ENCODE results near the gene RIC8B.
"Not testable (repeated sequence)": the region's sequence is repeated elsewhere in the genome, so short reads cannot be mapped to it uniquely, and the experiment has no call there.

The RIC8B gene, protein sequence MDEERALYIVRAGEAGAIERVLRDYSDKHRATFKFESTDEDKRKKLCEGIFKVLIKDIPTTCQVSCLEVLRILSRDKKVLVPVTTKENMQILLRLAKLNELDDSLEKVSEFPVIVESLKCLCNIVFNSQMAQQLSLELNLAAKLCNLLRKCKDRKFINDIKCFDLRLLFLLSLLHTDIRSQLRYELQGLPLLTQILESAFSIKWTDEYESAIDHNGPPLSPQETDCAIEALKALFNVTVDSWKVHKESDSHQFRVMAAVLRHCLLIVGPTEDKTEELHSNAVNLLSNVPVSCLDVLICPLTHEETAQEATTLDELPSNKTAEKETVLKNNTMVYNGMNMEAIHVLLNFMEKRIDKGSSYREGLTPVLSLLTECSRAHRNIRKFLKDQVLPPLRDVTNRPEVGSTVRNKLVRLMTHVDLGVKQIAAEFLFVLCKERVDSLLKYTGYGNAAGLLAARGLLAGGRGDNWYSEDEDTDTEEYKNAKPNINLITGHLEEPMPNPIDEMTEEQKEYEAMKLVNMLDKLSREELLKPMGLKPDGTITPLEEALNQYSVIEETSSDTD

DNA sequence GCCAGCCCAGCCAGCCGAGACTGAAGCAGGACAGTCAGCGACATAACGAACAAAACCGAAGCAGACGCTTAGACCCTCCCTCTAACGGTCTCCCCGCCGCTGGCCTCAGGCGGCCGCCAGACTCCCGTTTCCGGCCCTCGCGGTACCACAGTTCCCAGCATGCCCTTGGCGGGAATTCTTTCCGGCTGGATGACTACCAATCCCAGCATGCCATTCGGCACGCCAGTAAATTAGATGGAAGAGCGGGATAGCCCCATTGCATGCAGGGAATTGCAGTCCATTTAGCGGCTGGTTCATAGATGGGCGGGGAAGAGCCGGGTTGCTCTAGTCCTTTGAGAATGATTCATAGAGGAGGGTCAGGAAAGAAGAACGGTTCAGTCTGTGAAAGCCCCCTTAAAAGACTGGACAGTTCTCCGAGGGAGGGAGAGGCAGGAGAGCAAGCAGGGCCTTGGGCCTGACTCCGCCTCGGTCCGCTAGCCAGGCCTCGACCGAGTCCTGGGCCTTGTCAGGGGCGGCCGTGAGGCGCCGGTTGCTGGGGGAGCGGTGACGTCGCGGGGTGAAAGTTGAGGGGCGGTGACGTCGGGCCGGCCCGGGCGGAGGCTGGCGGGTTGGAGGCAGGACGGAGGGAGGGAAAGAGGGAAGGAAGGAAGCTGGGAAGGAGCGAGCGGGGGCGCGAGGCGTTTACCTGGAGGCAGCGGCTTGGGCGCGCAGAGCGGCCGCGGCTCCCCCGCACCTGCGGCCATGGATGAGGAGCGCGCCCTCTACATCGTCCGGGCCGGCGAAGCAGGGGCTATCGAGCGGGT, at the start of gene RIC8B:
Gene RIC8B, plus strand, starts transcription at position 678 of the 803 bp plus-strand sequence. Its CDS starts 64 bp downstream, at position 742.
- DNase-seq (ENCODE audit: low read depth) = peak; percentile 87

DNA sequence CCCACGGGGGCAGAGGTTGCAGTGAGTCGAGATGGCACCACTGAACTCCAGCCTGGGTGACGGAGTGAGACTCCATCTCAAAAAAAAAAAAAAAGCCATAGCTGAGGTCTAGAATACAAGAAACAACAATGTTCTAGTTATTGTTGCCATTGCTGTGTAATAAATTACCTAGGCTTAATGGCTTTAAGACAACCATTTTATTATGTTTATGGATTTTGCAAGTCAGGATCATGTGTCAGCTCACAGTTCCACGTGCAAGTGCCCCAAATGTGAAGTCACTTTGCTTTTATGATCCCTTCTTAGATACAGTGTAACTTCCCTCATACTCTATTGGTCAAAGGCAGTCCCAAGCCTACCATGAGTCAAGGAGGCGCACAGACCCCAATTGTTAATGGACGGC, 49.5 kb upstream of the RIC8B start:
- DNase-seq (ENCODE audit: low read depth) = no peak

DNA sequence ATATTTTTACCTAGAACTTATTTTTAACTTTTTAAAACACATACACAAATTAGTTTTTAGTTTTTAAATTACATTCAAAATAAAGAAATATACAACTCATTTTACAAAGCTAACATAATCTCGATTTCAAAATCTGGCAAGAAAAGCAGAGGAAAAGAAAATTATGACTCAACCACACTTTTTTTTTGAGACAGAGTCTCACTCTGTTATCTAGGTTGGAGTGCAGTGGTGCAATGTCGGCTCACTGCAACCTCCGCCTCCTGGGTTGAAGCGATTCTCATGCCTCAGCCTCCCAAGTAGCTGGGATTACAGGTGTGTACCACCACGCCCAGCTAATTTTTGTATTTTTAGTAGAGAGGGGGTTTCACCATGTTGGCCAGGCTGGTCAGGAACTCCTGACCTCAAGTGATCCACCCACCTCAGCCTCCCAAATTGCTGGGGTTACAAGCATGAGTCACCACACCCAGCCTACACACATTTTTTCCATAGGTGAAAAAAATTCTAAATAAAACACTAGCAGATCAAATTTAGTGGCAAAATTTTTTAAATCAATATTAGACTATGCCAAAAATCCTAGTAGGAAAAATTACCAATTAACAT, 47.8 kb upstream of the RIC8B start:
- not testable (repeated sequence) for DNase-seq (ENCODE audit: low read depth)

DNA sequence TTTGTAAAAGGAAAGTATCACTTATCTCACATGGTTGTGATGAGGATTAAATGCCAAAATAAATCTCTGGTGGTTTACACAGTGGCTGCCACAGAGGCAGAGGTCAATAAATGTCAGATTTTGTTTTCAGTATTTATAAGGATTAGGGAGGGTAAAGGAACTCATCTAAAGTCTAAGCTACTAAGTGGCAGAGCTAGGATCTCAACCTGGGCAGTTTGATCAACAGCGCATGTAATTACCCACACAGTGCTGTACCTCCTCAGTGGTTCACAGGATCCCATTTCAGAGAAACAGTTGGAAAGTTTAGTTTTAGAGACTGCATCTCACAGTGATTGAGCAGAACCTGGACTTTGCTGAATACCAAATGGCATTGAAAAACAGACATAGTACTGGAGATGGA, 44.9 kb upstream of the RIC8B start:
- DNase-seq (ENCODE audit: low read depth) = no peak

DNA sequence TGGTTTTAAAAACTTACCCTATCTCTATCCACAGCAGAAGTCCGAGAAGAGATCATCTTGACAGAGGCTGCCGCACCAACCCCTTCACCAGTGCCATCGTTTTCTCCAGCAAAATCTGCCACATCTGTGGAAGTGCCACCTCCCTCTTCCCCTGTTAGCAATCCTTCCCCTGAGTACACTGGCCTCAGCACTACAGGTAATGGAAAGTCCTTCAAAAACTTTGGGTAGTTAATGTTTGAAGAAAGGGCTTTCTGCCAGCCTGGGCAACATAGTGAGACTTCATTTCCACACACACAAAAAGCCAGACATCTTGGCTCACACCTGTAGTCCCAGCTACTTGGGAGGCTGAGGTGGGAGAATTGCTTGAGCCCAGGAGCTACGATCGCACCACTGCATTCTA, 41.6 kb upstream of the RIC8B start:
- DNase-seq (ENCODE audit: low read depth) = no peak

DNA sequence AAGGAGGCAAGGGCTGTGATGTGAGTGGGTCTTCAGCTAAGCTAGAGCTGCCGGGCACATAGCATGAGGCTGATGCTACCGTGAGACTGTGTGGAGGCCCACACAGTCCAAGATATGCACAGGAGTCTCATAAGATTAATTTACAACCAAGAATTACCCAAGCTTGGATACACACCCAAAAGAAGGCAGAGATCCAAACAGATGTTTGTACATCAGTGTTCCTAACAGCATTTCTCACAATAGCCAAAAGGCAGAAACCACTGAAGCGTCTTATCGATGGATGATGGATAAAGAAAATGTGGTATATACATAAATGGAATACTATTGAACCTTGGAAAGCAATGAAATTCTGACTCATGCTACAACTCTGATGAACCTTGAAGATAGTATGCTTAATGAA, 40.8 kb upstream of the RIC8B start:
- no peak for DNase-seq (ENCODE audit: low read depth)

DNA sequence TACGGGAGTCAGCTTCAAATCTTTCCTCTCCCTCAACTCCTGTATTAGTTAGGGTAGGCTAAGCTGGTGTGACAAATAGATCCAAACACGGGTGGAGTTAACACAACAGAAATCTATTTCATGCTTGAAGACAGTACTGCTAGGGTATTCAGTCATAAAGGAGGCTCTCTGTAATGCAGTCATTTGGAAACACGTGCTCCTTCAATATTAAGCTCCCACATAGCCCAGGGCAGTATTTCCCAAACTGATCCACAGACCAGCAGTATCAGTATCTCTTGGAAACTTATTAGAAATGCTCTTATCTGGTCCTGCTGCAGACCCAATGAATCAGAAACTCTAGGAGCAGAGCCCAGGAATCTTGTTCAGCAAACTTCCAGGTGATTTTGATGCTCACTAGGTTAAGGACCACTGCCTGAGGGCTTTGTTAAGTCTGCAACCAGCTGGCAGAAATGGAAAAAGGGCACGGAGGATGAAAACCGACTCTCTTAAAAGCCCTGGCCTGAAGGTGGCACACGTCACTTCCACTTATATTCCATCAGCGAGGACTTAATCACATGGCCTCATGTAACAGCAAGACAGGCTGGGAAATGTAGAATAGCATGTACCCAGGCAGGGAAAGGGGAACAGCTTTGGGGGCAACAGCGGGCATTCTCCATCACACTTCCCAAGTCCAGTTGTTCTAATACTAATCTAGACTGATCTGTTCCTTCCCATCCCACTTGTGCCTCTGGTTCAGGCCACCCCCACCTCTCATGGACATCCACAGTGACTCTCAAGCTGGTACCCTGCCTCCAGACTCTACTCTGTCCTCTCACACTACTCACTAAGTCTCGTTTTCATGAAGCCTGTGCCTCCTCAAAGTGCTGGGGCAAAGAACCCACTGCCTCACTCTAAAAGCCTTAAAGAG, 38.2 kb upstream of the RIC8B start:
- DNase-seq (ENCODE audit: low read depth) = no peak

DNA sequence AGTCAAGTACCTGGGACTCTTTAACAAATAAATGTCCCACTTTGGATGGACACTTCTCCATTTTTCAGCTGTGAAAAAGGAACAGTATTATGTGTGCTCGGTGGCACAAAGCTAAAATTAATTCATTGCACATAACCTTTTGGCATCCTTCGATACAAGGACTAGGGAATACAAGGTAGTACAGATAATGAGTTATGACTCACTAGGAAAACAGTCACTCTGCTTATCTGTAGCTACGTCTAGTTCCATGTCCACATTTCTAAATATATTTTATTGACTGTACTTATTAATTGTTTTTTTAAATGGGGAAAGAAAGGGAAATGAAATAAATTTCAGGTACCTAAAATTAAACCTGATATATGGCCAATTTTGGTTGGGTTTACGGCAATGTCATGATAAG, 35.2 kb upstream of the RIC8B start:
- DNase-seq (ENCODE audit: low read depth) = no peak

DNA sequence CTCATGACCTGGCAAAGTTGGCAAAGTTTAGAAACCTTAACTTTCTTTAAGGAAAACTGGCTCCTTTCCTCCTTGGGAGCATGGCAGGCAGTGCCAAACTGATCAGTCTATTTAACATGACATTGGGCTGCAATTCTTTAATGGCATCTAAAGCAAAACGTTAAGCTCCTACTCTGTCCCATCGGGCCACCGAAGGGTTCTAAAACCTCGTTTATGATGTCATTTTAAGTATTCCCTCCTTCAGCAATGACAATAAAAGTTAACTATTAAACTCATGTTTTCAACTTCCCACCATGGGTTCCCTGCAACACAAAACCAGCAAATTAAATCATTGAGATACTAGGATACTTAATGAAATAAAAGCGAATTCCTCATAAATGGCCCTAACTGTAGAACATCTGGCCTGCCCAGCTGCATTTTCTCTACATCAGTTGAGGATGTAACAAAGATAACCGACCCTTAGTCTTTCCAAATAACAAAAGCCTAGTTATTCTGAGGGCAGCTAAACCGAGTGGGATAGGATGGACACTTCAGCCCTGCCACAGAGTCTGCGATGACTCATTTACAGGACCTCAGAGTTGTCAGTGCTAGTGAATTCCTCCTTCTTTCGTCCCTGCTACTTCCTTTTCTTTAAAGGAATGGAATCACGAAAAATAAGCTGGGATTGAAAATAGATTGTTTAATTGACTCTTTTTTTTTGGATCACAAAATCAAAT, 34.5 kb upstream of the RIC8B start:
- DNase-seq (ENCODE audit: low read depth) = no peak

DNA sequence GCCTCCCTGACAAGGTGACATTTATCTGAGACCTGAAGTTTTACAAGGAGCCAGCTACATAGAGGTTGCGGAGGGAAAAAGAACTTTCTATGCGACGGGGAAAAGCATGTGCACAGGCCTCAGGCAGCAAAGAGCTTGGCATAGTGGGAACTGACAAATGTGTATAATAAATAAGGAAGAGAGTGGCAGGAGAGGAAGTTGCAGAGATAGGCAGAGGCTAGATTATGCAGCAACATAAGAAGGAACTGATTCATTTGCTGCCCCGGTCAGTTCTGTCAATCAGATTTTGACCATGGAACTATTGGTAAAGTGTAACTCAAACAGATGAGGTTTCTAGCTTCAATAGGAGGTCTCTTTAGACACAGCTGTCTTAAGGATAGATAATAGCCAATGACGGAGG, 33.7 kb upstream of the RIC8B start:
- no peak for DNase-seq (ENCODE audit: low read depth)

DNA sequence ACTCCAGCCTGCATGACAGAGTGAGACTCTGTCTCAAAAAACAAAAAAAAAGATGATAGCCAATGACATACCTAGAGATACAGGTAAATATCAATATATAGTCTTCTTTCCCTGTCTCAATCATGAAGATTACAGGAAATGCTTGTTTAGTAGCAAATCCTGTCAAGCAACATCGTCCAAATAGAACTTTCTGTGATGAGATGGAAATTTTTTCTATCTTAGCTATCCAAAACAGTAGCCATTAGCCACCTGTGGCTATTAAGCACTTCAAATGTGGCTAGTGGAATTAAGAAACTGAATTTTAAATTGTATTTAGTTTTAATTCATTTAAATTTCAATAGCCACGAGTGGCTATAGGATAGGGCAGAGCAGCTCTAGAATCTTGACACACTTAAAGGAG, 33.2 kb upstream of the RIC8B start:
- DNase-seq (ENCODE audit: low read depth) = no peak

DNA sequence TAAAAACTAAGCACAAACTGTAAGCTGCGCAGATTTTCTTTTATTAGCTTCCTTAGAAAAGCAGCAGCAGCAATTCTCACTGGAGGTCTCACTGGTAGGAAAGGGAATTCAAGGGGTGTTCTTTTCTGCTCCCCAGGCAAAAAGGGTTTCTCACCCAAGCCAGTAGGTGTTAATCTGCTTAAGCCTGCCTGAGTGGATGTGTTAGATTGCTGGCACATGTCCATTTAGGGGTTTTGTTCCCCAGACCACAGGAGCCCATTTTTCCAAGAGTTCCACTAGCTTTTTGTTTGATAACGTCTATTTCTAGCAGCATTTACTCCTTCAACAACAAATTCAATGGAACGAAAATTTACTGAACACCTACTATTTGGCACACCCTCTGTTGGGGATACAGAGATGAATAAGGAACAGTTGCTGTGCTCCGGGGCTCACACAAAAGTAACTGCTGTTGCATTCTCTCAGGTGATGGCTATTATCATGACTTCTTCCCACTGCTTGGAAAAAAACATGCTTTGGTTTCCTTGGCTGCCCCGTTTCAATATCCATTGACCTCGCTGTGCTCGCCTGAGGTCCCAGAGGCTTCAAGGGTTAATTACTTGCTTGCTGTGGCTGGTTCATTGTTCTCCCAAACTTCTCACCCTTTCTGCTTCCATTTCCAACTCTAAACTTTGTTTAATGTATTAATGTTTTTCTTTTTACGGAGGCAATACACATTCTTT, 31.1 kb upstream of the RIC8B start:
- no peak for DNase-seq (ENCODE audit: low read depth)

DNA sequence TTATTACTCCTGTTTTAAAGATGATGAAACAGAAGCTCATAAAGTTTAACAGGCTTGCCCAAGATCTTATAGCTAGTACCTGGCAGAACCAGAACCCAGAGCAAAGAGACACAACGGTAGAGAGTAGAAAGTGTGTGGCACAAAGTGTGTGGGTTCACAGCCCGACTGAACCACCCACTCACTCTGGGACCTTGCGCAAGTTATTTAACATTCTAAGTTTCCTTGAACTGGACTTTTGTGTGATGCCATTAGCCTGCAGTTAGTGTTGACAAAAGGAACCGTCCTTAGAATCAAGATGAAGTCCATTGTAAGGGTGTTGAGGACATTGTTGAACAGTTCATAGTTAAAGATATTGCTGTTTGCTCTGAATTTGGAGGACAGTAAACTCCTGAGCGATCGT, 29.9 kb upstream of the RIC8B start:
- no peak for DNase-seq (ENCODE audit: low read depth)

DNA sequence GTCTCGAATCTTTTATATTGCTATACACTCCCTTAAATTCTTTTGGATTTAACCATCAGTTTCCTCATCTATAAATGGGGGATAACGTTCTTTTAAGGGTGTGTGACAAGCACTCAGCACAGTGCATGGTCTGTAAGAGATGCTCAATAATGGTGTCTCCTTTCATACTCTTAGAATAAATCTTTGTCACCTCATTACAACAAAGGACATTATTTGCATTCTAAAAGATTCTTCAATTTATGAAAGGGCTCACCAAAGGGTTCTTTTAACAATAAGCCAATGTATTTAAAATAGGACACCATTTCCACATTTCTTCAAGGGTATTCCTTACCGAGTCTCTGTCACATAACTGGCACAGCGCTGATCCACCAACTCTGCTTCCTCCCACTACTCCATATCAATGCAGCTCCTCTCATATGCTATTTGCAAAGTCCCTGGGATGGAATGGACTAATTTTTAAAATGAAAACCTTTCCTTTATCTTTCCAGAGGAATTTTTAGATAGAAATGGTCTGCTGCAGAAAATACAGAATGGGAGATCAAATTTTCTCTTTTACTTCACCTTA, 29.2 kb upstream of the RIC8B start:
- DNase-seq (ENCODE audit: low read depth) = no peak

DNA sequence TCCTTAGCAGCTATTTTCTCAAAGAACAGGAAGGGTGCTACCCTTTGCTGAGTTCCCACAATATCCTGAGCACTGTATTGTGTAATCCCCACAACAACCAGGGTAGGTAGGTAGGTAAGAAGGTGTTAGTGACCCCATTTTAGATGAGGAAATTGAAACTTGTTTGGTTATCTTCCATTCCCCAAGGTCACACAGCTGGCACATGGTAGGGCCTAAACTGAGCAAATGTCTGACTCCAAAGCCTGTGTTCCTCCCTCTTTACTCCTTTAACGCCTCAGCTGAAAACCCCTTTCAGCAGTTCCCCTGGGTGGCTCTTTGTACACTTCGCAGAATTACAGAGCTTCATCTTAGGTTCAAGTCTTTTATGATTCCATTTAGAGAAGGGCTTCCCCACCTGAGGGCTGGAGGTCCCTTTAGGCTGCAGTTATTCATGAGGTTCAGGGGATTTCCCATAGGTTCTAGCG, 26.5 kb upstream of the RIC8B start:
- DNase-seq (ENCODE audit: low read depth) = no peak

DNA sequence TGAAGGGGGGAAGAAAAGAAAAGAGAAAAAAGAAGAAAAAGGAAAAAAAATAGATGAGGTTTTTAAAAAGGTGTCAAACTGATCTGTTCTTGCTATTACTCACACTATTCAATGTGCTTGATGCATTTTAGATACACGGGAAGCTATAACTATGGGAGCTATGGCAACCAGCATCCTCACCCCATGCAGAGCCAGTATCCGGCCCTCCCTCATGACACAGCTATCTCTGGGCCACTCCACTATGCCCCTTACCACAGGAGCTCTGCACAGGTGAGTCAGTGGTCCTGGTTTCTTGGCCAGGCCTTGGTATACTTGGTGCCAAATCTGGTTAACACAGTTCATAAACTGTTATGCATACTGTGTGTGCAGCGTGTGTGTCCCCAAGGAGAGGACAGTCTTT, 24.0 kb upstream of the RIC8B start:
- DNase-seq (ENCODE audit: low read depth) = no peak

DNA sequence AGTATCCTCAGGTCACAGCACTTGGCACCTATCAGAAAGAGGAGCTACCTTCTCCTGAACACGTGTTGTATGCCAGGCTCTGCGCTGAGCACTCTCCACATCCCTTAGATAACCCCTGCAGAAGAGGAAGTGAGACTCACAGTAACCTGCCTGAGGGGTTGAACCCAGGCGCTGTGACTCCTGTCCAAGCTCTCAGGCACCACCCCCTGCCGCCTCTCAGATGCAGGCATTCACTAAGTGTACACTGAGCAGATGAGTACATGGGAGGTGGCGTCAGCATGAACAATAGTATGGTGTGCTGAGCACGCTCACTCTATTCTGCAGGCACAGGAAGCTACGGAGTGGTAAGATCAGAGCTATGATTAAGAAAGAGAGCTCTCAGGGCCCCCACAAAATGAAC, 21.0 kb upstream of the RIC8B start:
- no peak for DNase-seq (ENCODE audit: low read depth)

DNA sequence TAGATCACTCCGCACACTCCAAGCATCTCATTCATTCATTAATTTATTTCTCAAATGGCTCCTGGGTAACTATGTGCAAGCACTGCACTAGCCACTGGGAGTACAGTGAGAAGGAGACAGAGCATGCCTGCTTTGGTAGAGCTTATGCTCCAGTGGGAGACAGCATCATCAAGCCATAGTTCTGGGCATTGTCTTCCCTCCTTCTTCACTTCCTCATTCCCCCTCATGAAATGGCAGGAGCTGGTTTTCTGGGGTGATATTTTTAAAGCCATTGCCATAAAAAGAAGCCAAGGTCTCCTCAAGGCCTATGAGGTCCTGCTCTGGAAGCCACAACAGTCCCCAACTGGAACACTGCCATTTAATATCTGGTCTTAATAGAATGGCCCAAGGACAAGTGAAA, 20.2 kb upstream of the RIC8B start:
- no peak for DNase-seq (ENCODE audit: low read depth)

DNA sequence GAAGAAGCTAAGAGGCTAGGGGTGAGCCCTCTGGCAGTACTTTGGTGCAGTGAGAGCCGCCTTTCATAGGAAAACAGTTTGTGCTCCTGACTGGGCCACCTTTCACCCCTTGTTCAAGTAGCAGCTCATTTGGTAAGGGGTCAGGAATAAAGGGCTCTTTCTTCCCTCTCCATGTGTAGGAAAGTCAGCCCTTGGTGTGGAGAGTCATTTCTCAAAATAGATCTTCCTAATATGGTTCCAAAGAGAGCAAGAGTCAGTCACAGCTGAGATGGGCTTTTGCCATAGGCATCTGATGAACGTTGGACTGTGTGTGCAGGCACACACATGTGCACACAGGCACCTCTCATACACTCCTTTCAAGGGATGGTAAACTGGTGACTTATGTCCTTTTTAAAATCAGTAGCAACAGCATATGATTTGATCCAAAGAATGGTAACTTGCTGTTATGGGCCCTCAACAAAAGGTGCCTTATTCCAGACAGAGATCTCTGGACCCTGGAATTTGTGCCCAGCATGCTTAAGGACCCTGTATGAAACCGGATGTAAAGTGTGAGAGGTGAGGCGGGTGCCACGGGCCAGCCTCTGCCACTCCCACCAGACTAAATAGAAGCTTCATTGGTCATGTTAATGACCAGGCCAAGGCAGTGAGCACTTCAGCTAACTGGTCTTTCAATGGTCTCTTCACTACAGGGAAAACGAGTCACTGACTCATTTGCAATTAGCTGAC, 16.7 kb upstream of the RIC8B start:
- no peak for DNase-seq (ENCODE audit: low read depth)
